Liver (tissue), 9 donors: Measurements from ENCODE around the gene CSRNP2. TPM values are rescaled to one million over a fixed set of nuclear protein-coding genes. Genes with fewer than 3 reads are reported as not detected.

ENCODE experiments used
- DNase-seq: peaks from one replicate; pipeline ENCODE4 v3.0.0-alpha.2; 2017; ENCODE audit warnings: low spot score
- H3K27ac ChIP-seq, 2 donors: one replicate each; pipeline ENCODE4 v1.7.0; 2013; ENCODE audit warnings: inconsistent platforms in 2 of 2, low read length in 2 of 2, control low read depth in 1 of 2, low read depth in 1 of 2, mild to moderate bottlenecking in 1 of 2
- H3K27me3 ChIP-seq, 4 donors: one replicate each; pipeline versions ENCODE4 v1.6.1 to v1.7.0; 2013; ENCODE audit warnings: low read length in 3 of 4, inconsistent platforms in 1 of 4, mild to moderate bottlenecking in 1 of 4, moderate library complexity in 1 of 4; ENCODE audit not compliant: control insufficient read depth in 4 of 4, insufficient read depth in 4 of 4
- H3K36me3 ChIP-seq, 4 donors: one replicate each; pipeline versions ENCODE4 v1.6.1 to v1.7.0; 2013; ENCODE audit warnings: low read length in 3 of 4, mild to moderate bottlenecking in 3 of 4, low read depth in 1 of 4, moderate library complexity in 1 of 4; ENCODE audit not compliant: control insufficient read depth in 4 of 4, insufficient read depth in 3 of 4
- H3K4me1 ChIP-seq, 4 donors: one replicate each; pipeline versions ENCODE4 v1.6.1 to v1.7.0; 2013; ENCODE audit warnings: low read length in 3 of 4, mild to moderate bottlenecking in 3 of 4, moderate library complexity in 1 of 4; ENCODE audit not compliant: control insufficient read depth in 4 of 4, insufficient read depth in 4 of 4
- H3K4me3 ChIP-seq, 3 donors: one replicate each; pipeline versions ENCODE4 v1.6.1 to v1.7.0; 2013; ENCODE audit warnings: low read length in 3 of 3, control low read depth in 1 of 3, low read depth in 1 of 3, mild to moderate bottlenecking in 1 of 3
- H3K9ac ChIP-seq, 2 donors: one replicate each; pipeline ENCODE4 v1.7.0; 2013; ENCODE audit warnings: low read length in 2 of 2, mild to moderate bottlenecking in 2 of 2, moderate library complexity in 2 of 2, control low read depth in 1 of 2, low read depth in 1 of 2
- H3K9me3 ChIP-seq, 4 donors: one replicate each; pipeline versions ENCODE4 v1.6.1 to v1.7.0; 2013; ENCODE audit warnings: low read length in 3 of 4; ENCODE audit not compliant: control insufficient read depth in 4 of 4
- ATF3 ChIP-seq: IDR thresholded peaks from 2 replicates; pipeline ENCODE4 v1.6.1; 2016; ENCODE audit warnings: antibody characterized with exemption
- CTCF ChIP-seq: fragments of 150-350 bp; IDR thresholded peaks from 2 replicates; pipeline ENCODE4 v1.5.1; 2017; ENCODE audit warnings: improper control_type of control experiment, low read depth, low read length; ENCODE audit not compliant: missing input control
- EGR1 ChIP-seq, 2 donors: IDR thresholded peaks; 2 replicates each; pipeline ENCODE4 v1.6.1; 2016 to 2018; ENCODE audit warnings: antibody characterized with exemption in 2 of 2, low read depth in 2 of 2
- FOXA1 ChIP-seq: IDR thresholded peaks from 2 replicates; pipeline ENCODE4 v1.6.1; 2016; ENCODE audit warnings: antibody characterized with exemption
- FOXA2 ChIP-seq: IDR thresholded peaks from 2 replicates; pipeline ENCODE4 v1.6.1; 2016; ENCODE audit warnings: antibody characterized with exemption
- GABPA ChIP-seq, 2 donors: IDR thresholded peaks in 1 of 2; conservative IDR thresholded peaks in 1 of 2; 2 replicates each; pipeline ENCODE4 v1.6.1; 2016; ENCODE audit warnings: antibody characterized with exemption in 2 of 2, mild to moderate bottlenecking in 1 of 2, moderate library complexity in 1 of 2
- HNF4A ChIP-seq, 2 donors: conservative IDR thresholded peaks; 2 replicates each; pipeline ENCODE4 v1.6.1; 2016; ENCODE audit warnings: antibody characterized with exemption in 2 of 2, mild to moderate bottlenecking in 2 of 2
- HNF4G ChIP-seq: IDR thresholded peaks from 2 replicates; pipeline ENCODE4 v1.6.1; 2016; ENCODE audit warnings: antibody characterized with exemption
- JUND ChIP-seq, 2 donors: IDR thresholded peaks; 2 replicates each; pipeline ENCODE4 v1.6.1; 2016; ENCODE audit warnings: antibody characterized with exemption in 2 of 2
- MAX ChIP-seq: IDR thresholded peaks from 2 replicates; pipeline ENCODE4 v1.6.1; 2016; ENCODE audit warnings: antibody characterized with exemption
- NR2F2 ChIP-seq: IDR thresholded peaks from 2 replicates; pipeline ENCODE4 v1.6.1; 2016; ENCODE audit warnings: antibody characterized with exemption
- RAD21 ChIP-seq, 2 donors: IDR thresholded peaks; 2 replicates each; pipeline ENCODE4 v1.6.1; 2016; ENCODE audit warnings: antibody characterized with exemption in 2 of 2, mild to moderate bottlenecking in 2 of 2
- REST ChIP-seq: IDR thresholded peaks from 2 replicates; pipeline ENCODE4 v1.6.1; 2016; ENCODE audit warnings: antibody characterized with exemption, mild to moderate bottlenecking
- RXRA ChIP-seq, 2 donors: IDR thresholded peaks; 2 replicates each; pipeline ENCODE4 v1.6.1; 2017 to 2018; ENCODE audit warnings: antibody characterized with exemption in 2 of 2, mild to moderate bottlenecking in 1 of 2
- SP1 ChIP-seq: IDR thresholded peaks from 2 replicates; pipeline ENCODE4 v1.6.1; 2018; ENCODE audit warnings: antibody characterized with exemption, mild to moderate bottlenecking
- YY1 ChIP-seq: IDR thresholded peaks from 2 replicates; pipeline ENCODE4 v1.6.1; 2016; ENCODE audit warnings: antibody characterized with exemption, mild to moderate bottlenecking
- ZBTB33 ChIP-seq: IDR thresholded peaks from 2 replicates; pipeline ENCODE4 v1.6.1; 2016; ENCODE audit warnings: antibody characterized with exemption
- WGBS: extraction: QIAGEN DNeasy Blood & Tissue Kit; methylation state at CpG from one replicate; pipeline ENCODE4 v1.1.7; 2013; 5-methylcytosine and 5-hydroxymethylcytosine counted together
- polyA plus RNA-seq, 2 donors: library from polyadenylated mRNA; stranded (reverse) in 1 of 2; unstranded in 1 of 2; fragments of 200-250 nt in 1 of 2; fragments of >200 nt in 1 of 2; fragmentation: Nextera tagmentation in 1 of 2; extraction: Ambion mirVana in 1 of 2; gene quantifications; one replicate each; pipeline versions ENCODE4 v1.2.1 to v1.2.3, GENCODE V29; 2013 to 2015
- total RNA-seq, 2 donors: library from RNA; depleted of rRNA; stranded (reverse); fragments of >200 nt; gene quantifications; one replicate each; pipeline ENCODE4 v1.2.3, GENCODE V29; 2014
- donor health status: healthy.
- donor health status: healthy.
- donor health status: healthy.
- donor health status: healthy.
- donor health status: healthy.

The CSRNP2 gene
- total and polyA plus RNA-seq, 4 donors: 2.0 to 8.4 (median 3.9) TPM

GRCh38 chr12:51127050-51127729, 43.8 kb upstream of the CSRNP2 start:
- DNase-seq: no peak
- no peak overlapping the region for H3K9ac ChIP-seq
- 88% methylated on average over 2 of the region's 2 CpGs for WGBS
- H3K36me3 ChIP-seq: peaks cover 0 to 4% (median 0%) of the 10 kb centered on the region in 4 donors
- no peak overlapping the region for H3K4me3 ChIP-seq
- peaks cover 0 to under 1% (median 0%) of the 10 kb centered on the region in 4 donors for H3K4me1 ChIP-seq
- H3K27ac ChIP-seq: no peak overlapping the region
- H3K9me3 ChIP-seq: no peaks in the 10 kb centered on the region
- TF ChIP-seq ATF3 (no peak), SP1 (no peak), EGR1 (IDR thresholded peaks at IDR 0.05; ENCODE audit: low read depth in 2 of 2) (no peak), HNF4G (no peak), NR2F2 (no peak), RXRA (IDR thresholded peaks at IDR 0.05) (no peak), JUND (IDR thresholded peaks at IDR 0.05) (no peak), ZBTB33 (no peak), YY1 (no peak), RAD21 (IDR thresholded peaks at IDR 0.05) (no peak)
- no peaks in the 10 kb centered on the region for H3K27me3 ChIP-seq

GRCh38 chr12:51126297-51126696, 42.9 kb upstream of the CSRNP2 start:
- Histone ChIP-seq H3K27me3 (no peaks in the 10 kb centered on the region), H3K9me3 (no peaks in the 10 kb centered on the region), H3K4me1 (peaks cover 0 to 1% (median 0%) of the 10 kb centered on the region in 4 donors), H3K4me3 (no peak overlapping the region), H3K36me3 (peaks cover 0 to 4% (median 0%) of the 10 kb centered on the region in 4 donors), H3K27ac (no peak overlapping the region), H3K9ac (no peak overlapping the region)
- TF ChIP-seq ATF3: no peak
- no peak for TF ChIP-seq JUND (IDR thresholded peaks at IDR 0.05)
- no peak for TF ChIP-seq FOXA2
- no peak for TF ChIP-seq NR2F2
- no peak for TF ChIP-seq MAX
- no peak for TF ChIP-seq RAD21 (IDR thresholded peaks at IDR 0.05)
- no peak for TF ChIP-seq REST
- TF ChIP-seq CTCF: no peak
- TF ChIP-seq HNF4A (conservative IDR thresholded peaks at IDR 0.05): no peak
- no peak for TF ChIP-seq ZBTB33
- no peak for TF ChIP-seq RXRA (IDR thresholded peaks at IDR 0.05)
- no peak for TF ChIP-seq FOXA1
- TF ChIP-seq HNF4G: no peak
- no peak for TF ChIP-seq GABPA (IDR thresholded peaks at IDR 0.05 in 1 of 2, conservative IDR thresholded peaks at IDR 0.05 in 1 of 2)
- no peak for TF ChIP-seq EGR1 (IDR thresholded peaks at IDR 0.05; ENCODE audit: low read depth in 2 of 2)
- TF ChIP-seq SP1: no peak
- 98% methylated on average over 2 of the region's 2 CpGs for WGBS
- no peak for DNase-seq
